Neural crest cell (in vitro differentiated cells): ENCODE results near the gene ADARB1. TPM values are rescaled to one million over a fixed set of nuclear protein-coding genes. Genes with fewer than 3 reads are reported as not detected.

Source experiments
- DNase-seq: peaks from one replicate; pipeline ENCODE4 v3.0.0; 2021; ENCODE audit warnings: low read depth, mixed read lengths, low spot score
- H3K27ac Mint-ChIP-seq: one replicate; pipeline ENCODE4 v1.8.0; 2021; ENCODE audit warnings: mild to moderate bottlenecking, mixed read lengths; ENCODE audit not compliant: unreplicated experiment
- H3K27me3 Mint-ChIP-seq: 2 replicates; pipeline ENCODE4 v1.8.0; 2021; ENCODE audit warnings: low read depth, mild to moderate bottlenecking, mixed read lengths
- H3K36me3 Mint-ChIP-seq: 2 replicates; pipeline ENCODE4 v1.8.0; 2021; ENCODE audit warnings: low read depth, mild to moderate bottlenecking, mixed read lengths
- H3K4me1 Mint-ChIP-seq: 2 replicates; pipeline ENCODE4 v1.8.0; 2021; ENCODE audit warnings: mixed read lengths
- H3K4me3 Mint-ChIP-seq: one replicate; pipeline ENCODE4 v1.8.0; 2021; ENCODE audit warnings: mild to moderate bottlenecking, mixed read lengths
- H3K9me3 Mint-ChIP-seq: 2 replicates; pipeline ENCODE4 v1.8.0; 2021; ENCODE audit warnings: mixed read lengths
- total RNA-seq: library from RNA; stranded (reverse); gene quantifications from 2 replicates; pipeline ENCODE4 v1.2.1, GENCODE V29; 2021
- TF ChIP-seq, protein P1 (sequence below): fragments of 200-600 bp; sonication (generic); conservative IDR thresholded peaks from 2 replicates; pipeline ENCODE4 v1.5.0; 2021; ENCODE audit warnings: antibody characterized with exemption, mild to moderate bottlenecking

Gene ADARB1
- total RNA-seq, 1 donor from 2014 or later: 21.0 TPM

DNA sequence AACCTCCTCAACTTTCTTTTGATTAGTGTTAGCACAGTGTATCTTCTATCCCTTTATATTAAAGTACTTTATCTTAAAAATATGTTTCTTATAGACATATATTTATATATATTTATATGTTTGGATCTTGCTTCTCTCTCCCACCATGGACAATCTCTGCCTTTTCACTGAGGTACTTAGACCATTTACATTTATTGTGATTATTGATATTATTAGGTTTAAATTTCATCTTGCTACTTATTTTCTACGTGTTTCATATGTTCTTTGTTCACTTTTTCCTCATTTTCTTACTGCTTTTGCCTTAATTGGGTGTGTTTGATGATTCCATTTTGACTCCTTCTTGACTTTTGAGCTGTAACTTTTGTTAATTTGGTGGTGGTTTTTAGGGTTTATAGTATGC is 142.6 kb downstream of the ADARB1 start:
- TF ChIP-seq, protein P1, sequence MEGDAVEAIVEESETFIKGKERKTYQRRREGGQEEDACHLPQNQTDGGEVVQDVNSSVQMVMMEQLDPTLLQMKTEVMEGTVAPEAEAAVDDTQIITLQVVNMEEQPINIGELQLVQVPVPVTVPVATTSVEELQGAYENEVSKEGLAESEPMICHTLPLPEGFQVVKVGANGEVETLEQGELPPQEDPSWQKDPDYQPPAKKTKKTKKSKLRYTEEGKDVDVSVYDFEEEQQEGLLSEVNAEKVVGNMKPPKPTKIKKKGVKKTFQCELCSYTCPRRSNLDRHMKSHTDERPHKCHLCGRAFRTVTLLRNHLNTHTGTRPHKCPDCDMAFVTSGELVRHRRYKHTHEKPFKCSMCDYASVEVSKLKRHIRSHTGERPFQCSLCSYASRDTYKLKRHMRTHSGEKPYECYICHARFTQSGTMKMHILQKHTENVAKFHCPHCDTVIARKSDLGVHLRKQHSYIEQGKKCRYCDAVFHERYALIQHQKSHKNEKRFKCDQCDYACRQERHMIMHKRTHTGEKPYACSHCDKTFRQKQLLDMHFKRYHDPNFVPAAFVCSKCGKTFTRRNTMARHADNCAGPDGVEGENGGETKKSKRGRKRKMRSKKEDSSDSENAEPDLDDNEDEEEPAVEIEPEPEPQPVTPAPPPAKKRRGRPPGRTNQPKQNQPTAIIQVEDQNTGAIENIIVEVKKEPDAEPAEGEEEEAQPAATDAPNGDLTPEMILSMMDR: no peak
- Mint-ChIP-seq H3K4me3 (no peak overlapping the region), H3K4me1 (no peaks in the 10 kb centered on the region), H3K27me3 (no peaks in the 10 kb centered on the region), H3K9me3 (peaks cover 13% of the 10 kb centered on the region), H3K36me3 (peaks cover 24% of the 10 kb centered on the region), H3K27ac (no peak overlapping the region)
- no peak for DNase-seq

DNA sequence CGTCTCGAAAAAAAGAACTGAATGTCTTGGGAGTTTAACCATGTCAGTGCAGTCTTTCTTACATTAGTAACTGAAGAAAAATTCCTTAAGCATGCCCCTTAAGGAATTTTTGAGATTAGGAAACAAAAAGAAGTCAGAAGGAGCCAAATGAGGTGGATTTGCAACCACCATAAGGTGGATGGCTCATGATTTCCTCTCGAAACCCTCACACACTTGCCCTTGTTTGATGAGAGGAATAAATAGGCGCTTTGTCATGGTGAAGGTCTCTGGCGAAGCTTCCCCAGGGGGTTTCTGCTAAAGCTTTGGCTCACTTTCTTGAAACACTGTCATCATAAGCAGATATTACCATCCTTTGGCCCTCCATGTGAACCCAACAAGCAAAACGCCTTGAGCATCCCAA is 145.1 kb downstream of the ADARB1 start:
- Mint-ChIP-seq H3K36me3 (peaks cover 22% of the 10 kb centered on the region), H3K9me3 (peaks cover 13% of the 10 kb centered on the region), H3K27ac (no peak overlapping the region), H3K4me1 (no peaks in the 10 kb centered on the region), H3K27me3 (no peaks in the 10 kb centered on the region), H3K4me3 (no peak overlapping the region)
- TF ChIP-seq, protein P1: no peak
- DNase-seq: no peak

DNA sequence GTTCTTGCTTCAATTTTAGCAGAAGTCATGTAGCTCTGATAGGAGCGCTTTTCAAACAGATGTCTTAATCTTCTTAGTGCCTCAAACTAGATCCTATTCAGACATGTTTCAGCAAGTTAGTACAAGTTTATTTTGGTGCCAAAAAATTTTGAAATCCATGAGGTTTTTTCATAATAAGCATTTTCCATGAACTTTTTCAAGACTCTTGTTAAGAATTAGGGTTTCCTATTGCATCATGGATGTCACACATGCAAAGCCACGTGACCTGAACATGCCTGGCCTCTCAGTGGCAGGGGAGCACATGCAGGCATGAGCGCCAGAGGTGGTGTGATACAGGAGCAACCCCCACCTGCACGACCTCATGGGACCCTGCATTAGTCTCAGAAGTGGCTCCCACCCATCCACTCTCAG is 145.7 kb downstream of the ADARB1 start:
- Mint-ChIP-seq H3K27me3 (no peaks in the 10 kb centered on the region), H3K27ac (no peak overlapping the region), H3K9me3 (peaks cover 10% of the 10 kb centered on the region), H3K4me1 (no peaks in the 10 kb centered on the region), H3K36me3 (peaks cover 22% of the 10 kb centered on the region), H3K4me3 (no peak overlapping the region)
- no peak for DNase-seq
- TF ChIP-seq, protein P1: no peak

DNA sequence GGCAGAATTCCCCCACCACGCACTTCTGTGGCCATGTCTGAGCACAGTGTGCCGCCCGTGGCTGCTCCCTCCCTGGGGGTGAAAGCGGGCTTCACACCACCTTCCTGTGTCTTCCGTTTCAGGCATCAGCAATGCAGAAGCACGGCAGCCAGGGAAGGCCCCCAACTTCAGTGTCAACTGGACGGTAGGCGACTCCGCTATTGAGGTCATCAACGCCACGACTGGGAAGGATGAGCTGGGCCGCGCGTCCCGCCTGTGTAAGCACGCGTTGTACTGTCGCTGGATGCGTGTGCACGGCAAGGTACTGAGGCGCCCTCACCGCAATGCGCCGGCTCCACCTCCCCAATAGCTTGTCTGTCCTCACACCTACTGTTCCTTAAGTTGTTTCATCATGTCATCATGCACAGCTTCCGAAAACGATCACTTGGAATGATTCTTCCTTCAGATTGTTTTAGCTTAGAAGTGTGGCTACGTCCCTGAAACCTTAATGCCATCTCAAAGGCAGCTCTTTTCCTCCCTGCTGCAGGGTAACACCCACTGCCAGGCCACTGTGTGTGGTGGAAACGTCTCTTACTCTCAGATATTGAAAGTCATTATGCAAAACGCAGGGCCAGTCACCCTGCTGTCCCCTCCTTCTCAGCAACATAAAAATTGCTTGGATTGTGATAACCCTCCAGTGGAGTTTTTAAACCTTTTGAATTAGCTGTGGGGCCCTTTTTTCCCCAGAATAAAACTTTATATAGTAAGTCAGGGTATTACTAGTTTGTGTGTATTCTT is 146.5 kb downstream of the ADARB1 start:
- H3K9me3 Mint-ChIP-seq: peaks cover 10% of the 10 kb centered on the region
- H3K27me3 Mint-ChIP-seq: no peaks in the 10 kb centered on the region
- no peak overlapping the region for H3K27ac Mint-ChIP-seq
- DNase-seq: no peak
- no peaks in the 10 kb centered on the region for H3K4me1 Mint-ChIP-seq
- H3K4me3 Mint-ChIP-seq: no peak overlapping the region
- peaks cover 22% of the 10 kb centered on the region for H3K36me3 Mint-ChIP-seq
- TF ChIP-seq, protein P1: no peak

DNA sequence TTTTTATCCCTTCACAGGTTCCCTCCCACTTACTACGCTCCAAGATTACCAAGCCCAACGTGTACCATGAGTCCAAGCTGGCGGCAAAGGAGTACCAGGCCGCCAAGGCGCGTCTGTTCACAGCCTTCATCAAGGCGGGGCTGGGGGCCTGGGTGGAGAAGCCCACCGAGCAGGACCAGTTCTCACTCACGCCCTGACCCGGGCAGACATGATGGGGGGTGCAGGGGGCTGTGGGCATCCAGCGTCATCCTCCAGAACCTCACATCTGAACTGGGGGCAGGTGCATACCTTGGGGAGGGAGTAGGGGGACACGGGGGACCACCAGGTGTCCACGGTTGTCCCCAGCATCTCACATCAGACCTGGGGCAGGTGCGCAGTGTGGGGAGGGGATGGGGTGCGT is 147.6 kb downstream of the ADARB1 start:
- no peaks in the 10 kb centered on the region for H3K4me1 Mint-ChIP-seq
- TF ChIP-seq, protein P1: no peak

More for the DNA sequence above, 147.6 kb downstream of the ADARB1 start:
- peaks cover 19% of the 10 kb centered on the region for H3K36me3 Mint-ChIP-seq
- H3K4me3 Mint-ChIP-seq: no peak overlapping the region
- no peak overlapping the region for H3K27ac Mint-ChIP-seq
- peaks cover 7% of the 10 kb centered on the region for H3K9me3 Mint-ChIP-seq
- no peak for DNase-seq
- no peaks in the 10 kb centered on the region for H3K27me3 Mint-ChIP-seq
